Femur (tissue), 1 donor: ENCODE data around the gene NHS.
"Not testable (repeated sequence)": the region's sequence is repeated elsewhere in the genome, so short reads cannot be mapped to it uniquely, and the experiment has no call there.

ENCODE experiments used
- DNase-seq: peaks from one replicate; pipeline ENCODE4 v3.0.0-alpha.2; 2017

The NHS gene

GRCh38 chrX:17405225-17405969 lies 30.4 kb downstream of the NHS start:
- no peak for DNase-seq

- DNase-seq = no peak
These were observed 34.7 kb downstream of the NHS start for GRCh38 chrX:17409566-17410290.

GRCh38 chrX:17410651-17411050 lies 35.7 kb downstream of the NHS start:
- no peak for DNase-seq

DNA sequence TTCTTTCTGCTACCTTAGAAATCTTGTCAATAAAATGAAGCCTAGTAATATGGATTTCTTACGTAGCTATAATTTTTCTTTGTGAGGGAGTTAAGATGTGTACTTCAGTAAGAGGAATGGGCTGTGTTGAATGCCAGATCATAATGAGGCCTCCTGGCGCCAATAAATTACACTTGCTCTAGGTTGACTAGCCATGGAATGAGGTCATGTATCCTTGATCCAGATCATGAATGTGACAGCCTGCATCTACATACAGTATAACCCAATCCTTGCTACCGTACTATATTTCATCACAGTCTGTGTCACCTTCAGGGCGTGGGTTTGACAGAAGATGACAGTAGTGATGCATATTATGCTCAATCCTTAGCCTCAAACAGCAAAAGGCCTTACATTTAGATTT lies 36.2 kb downstream of the NHS start:
- DNase-seq = no peak

GRCh38 chrX:17412692-17413091 lies 37.7 kb downstream of the NHS start:
- DNase-seq = no peak

DNA sequence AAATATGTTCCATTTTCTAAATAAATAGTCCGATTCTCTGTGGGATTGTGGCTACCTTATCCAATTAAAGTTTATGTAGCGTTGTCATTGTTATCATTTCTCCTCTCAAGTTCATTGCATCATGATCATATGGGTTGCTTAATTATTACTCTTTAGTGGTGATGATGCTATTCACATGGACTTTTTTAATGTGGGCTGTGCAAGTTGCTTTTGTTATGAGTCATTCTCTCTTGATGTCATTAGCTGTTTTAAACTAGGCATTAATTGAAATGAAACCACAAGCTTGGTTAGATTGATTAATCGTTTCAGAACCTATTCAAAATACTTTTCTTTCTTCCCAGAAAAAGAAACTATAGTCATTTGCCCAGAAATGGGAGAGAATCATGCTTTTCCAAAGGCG lies 38.2 kb downstream of the NHS start:
- DNase-seq = no peak

DNA sequence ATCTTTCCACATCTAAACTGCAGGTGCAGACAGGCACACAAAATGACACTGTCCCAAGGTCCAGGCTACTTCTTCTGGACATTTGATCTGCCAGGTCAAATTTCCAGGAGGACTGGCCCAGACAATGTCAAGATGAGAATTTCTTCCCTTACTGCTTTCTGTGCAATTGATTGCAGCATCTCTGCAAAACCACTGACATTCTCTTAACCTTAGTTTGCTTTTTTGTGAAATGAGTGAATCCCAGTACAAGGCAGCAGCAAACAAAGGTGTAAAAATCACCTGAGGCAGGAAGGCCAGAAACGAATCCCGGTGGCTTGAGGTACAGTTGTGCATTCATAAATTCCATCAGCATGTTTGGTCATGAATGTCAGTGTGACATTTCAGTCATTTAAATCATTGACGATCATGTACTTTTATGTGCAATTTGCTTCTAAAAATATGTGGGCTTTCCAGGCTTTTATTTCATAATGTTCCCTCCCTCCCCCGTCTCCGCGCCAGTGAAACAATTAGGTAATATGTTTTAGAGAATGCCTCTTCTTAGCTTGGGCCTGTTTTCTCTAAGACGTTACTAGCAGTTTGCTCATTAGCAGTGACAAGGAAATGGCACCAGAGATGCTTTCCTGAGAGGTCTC lies 39.1 kb downstream of the NHS start:
- DNase-seq = no peak

GRCh38 chrX:17414839-17415238 lies 39.8 kb downstream of the NHS start:
- DNase-seq = no peak

DNA sequence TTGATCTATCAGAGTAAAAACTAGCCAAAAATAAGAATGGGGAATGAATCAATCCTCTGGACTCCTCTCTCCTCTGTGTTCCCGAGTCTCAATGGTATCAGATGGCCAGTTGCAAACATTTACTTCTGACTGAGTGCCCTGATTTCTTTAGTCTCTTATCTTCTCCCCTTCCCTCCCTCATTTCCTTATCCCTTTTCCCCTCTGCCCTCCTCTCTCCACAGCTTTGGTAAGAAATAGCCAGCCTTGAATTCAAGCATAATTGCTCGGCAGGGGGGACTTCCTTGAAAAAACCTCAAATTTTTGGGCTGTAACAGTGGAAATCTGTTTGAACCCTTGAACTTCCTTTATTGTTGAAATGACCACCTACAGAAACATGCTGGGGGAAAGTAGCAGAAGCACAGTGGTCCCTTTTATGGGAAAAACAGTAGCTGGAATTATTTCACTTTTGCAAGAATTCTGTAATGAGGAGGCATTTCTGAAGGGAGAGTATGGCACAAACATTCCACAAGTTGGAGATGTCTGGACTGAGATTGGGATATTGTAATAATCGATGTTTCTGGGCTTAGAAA lies 40.3 kb downstream of the NHS start:
- no peak for DNase-seq

DNA sequence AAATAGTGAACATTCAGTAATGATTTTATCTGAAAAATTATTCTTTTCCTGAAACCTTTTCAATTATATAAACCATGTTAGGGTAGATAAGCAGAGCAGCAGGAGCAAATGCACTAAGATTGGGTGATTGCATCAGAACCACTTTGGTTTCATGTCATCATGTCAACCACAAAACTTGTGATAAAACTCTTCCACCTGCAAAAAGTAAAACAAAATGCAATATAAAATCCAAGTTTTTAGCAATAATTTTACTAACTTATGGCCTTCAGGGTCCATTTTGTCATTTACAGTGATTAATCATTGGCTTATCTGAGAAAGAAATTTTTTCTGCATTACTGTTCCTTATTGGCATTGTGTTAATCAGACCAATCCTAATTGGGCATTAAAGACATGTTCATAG lies 42.4 kb downstream of the NHS start:
- DNase-seq = no peak

- DNase-seq = no peak
These were observed 50.1 kb downstream of the NHS start for GRCh38 chrX:17425136-17425535.

DNA sequence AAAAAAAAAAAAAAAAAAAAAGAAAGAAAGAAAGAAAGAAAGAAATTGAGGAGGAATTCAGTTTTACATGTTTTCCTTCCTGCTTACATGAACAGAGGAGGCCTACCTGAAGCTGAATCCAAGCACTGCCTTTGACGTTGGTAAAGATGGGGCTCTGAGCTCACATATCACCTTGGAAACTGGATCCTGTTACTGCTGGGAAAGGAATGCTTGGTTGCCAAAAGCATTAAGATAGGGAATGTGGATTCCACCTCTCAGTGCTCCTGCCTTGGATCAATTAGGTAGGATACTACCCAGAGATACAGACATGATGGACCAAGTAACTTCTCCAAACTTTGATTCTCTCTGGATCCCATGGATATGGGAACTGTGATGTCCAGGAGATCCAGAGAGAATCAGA lies 50.6 kb downstream of the NHS start:
- no peak for DNase-seq

DNA sequence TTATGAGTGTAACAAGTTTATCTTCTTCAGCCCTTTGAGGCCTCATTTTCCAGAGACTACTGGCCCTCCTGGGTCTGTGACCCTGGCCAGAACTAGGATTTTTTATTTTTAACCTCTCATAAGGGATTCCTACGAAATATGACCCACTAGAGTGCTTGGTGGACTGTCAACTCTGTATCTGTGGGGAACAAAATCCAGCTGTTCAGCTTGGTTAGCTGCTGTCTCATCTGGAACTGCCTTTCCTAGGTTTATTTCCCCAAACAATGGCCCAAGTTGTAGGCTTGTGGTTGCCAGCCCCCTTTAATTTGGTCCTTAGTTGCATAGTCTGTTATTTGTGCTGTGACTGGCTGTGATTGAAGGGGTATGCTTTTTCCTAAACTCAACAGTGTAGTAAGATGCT lies 56.2 kb downstream of the NHS start:
- no peak for DNase-seq

- no peak for DNase-seq
These were observed 57.2 kb downstream of the NHS start for GRCh38 chrX:17432158-17432557.

GRCh38 chrX:17433965-17434364 lies 59.0 kb downstream of the NHS start:
- DNase-seq = peak; percentile 23

DNA sequence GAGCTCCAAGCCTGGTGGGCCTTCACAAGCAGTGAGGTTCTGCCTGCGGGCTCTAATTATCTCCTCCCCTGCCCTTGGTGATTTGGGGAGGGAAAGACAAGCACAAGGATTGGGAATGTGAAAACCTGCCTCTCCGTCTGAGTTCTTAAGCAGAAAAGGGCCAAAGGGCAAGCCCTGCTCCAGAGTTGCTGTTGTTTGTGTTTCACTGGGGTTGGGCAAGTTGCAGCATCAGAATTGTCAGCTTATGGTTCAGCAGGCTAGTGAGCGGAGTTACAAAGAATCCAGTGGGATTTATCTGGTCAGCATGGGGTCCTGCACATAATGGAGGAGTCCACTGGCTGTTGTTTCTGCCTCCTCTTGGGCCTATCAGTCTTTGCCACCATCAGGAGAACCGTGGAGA lies 60.5 kb downstream of the NHS start:
- no peak for DNase-seq

DNA sequence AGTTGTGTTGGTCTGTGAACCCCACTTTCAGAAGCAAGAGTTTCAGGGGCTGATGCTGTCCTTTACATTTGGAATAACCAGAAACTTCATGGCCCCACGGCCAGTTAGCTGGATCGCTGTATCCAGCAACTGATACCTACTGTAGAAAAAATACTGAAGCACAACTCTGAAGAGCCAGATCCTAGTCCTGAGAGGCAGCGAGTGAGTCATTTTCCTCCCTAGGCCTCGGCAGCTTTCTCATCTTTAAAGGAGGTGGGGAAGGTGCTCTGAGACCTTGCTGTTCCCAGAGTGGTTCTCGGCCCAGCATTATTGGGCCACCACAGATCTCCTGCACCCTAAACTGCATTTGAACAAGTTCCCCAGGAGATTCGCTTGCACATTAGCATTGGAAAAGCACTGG lies 63.2 kb downstream of the NHS start:
- no peak for DNase-seq

GRCh38 chrX:17440258-17440657 lies 65.3 kb downstream of the NHS start:
- no peak for DNase-seq

DNA sequence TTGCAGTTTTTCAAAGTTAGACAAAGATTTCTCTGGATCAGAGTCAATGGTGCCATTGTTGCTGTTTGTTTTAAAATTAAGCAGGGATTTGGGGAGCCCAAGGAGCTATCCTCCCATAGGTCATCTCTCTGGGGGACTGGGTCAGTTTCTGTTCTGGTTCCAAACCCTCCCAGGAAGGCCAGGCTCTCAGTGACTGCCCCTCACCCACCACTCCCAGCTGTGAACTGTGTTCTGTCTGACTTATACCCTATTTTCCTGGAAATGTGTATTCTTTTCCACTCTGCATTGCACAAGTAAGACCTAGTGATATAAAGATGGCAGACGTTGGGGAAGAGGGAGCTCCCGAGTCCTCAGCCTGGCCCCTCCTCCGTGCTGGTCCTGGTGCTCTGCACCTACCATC lies 65.8 kb downstream of the NHS start:
- no peak for DNase-seq

DNA sequence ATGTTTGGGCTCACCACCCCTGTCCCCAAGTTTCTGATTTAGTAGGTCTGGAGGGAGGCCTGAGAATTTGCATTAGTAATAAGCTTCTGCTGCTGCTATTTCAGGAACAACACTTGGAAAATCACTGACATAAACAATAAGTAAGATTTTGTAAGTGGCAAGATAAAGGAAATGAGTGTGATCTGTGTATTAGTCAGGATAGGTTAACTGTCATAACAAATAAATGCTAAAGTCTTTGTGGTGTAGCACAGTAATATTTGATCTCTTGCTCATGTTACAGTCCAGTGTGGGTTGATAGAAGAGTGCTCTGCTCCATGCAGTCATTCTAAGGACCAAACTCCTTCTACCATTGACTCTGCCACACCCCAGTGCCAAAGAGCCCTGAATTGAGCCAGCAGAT lies 67.0 kb downstream of the NHS start:
- no peak for DNase-seq

DNA sequence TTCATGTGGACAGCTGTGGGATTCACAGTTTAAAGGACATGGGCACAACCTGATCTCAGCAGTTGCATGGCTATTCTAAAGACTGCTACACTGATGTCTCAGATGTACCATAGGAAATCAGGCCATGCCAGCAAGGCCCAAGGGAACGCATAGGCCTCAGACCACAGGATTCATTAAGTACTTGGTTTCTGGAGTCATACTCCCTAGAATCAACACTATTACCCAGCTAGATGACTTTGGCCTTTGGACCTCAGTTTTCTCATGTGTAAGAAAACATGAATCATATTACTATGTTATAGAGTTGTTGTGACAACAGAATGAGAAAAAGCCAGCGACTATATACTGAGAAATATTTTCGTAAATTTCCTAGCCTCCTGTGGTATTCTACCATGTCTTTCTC lies 67.9 kb downstream of the NHS start:
- DNase-seq = no peak

DNA sequence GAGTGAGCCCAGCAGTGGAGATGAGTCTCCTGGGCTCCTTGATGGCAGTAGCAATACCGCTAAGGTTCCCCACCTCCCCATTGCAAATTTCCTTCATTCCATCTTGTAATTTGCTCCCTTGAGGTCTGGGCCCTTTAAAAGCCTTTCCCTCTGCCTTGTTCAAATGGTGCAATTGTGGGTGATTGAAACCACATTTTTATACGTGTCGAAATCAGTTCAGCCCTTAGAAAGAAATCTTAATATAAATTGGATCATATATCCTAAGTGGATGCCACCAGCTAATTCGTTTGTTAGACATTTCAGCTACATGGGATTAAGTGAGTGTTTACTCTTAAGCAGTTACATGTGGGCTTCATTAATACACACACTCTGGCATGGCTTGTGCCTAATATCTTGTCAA lies 68.6 kb downstream of the NHS start:
- DNase-seq = no peak

DNA sequence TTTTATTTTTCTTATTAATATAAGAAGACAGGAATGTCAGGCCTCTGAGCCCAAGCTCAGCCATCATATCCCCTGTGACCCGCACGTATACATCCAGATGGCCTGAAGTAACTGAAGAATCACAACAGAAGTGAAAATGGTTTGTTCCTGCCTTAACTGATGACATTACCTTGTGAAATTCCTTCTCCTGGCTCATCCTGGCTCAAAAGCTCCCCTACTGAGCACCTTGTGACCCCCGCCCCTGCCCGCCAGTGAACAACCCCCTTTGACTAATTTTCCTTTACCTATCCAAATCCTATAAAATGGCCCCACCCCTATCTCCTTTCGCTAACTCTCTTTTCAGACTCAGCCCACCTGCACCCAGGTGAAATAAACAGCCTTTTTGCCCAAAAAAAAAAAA lies 71.3 kb downstream of the NHS start:
- DNase-seq = not testable (repeated sequence)

DNA sequence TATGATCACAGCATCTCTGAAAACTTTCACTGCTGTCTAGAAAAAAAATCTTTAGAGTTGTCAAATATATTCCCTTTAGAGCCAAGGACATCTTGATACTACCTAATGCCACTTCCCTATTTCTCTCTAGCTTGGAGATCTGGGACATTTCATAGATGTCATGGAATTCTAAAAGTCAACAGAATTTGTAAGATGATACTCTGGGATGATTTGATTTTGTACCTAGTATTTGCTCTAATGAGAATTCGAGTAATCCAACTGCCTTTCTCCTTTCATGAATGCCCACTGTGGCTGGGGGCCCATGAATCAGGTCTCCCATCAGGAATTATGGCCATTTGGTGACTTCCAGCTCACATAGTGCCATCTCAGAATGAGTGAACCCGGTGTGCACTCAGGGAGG lies 73.2 kb downstream of the NHS start:
- DNase-seq = no peak
